Upper lobe of left lung (tissue), 6 donors: ENCODE data around the gene OSTF1. TPM values are rescaled to one million over a fixed set of nuclear protein-coding genes. Genes with fewer than 3 reads are reported as not detected.
A peak's percentile ranks its signal among the peaks of the same experiment; 100 is the strongest.

Experiments used
- ATAC-seq, 2 donors: fragments of 200-7000 bp; cut with Tn5 transposase; one replicate each; pipeline ENCODE4 v1.9.1; 2022; ENCODE audit warnings: mild to moderate bottlenecking in 2 of 2, moderate library complexity in 2 of 2; ENCODE audit not compliant: low FRiP score in 2 of 2
- DNase-seq, 2 donors: peaks; one replicate each; pipeline ENCODE4 v3.0.0-alpha.2; 2019 to 2020
- H3K27ac ChIP-seq, 4 donors: fragments of 200-600 bp; sonication (generic); one replicate each; pipeline ENCODE4 v1.5.1; 2016 to 2019
- H3K27me3 ChIP-seq, 4 donors: fragments of 200-600 bp; sonication (generic); one replicate each; pipeline ENCODE4 v1.5.1; 2017 to 2019
- H3K36me3 ChIP-seq, 4 donors: fragments of 200-600 bp; sonication (generic); one replicate each; pipeline ENCODE4 v1.5.1; 2016 to 2019
- H3K4me1 ChIP-seq, 4 donors: fragments of 200-600 bp; sonication (generic); one replicate each; pipeline ENCODE4 v1.5.1; 2018 to 2019
- H3K4me3 ChIP-seq, 4 donors: fragments of 200-600 bp; sonication (generic); one replicate each; pipeline ENCODE4 v1.5.1; 2017 to 2019; ENCODE audit warnings: mild to moderate bottlenecking in 2 of 4, moderate library complexity in 1 of 4
- H3K9me3 ChIP-seq, 4 donors: fragments of 200-600 bp; sonication (generic); one replicate each; pipeline ENCODE4 v1.5.1; 2018 to 2019
- EP300 ChIP-seq, 4 donors: sonication (generic); formaldehyde crosslinking; IDR thresholded peaks; one replicate each; pipeline ENCODE4 v1.5.1; 2017; ENCODE audit warnings: antibody characterized with exemption in 4 of 4, control low read depth in 2 of 4
- POLR2A ChIP-seq, 4 donors: fragments of 450-650 bp; IDR thresholded peaks; one replicate each; pipeline ENCODE4 v1.5.1; 2016 to 2017; ENCODE audit warnings: antibody characterized with exemption in 4 of 4, mild to moderate bottlenecking in 2 of 4
- POLR2AphosphoS5 ChIP-seq, 2 donors: sonication (generic); formaldehyde crosslinking; IDR thresholded peaks; one replicate each; pipeline ENCODE4 v1.5.1; 2017; ENCODE audit warnings: antibody characterized with exemption in 2 of 2
- WGBS, 2 donors: methylation state at CpG; one replicate each; pipeline ENCODE4 v1.1.5; 2017 to 2018; 5-methylcytosine and 5-hydroxymethylcytosine counted together
- total RNA-seq, 6 donors: library from RNA; depleted of rRNA in 4 of 6; stranded (reverse); fragments of >200 nt in 4 of 6; gene quantifications; one replicate each; pipeline versions ENCODE4 v1.1.0 to v1.2.1, GENCODE V29; 2016 to 2021
- TF ChIP-seq, protein P1 (sequence below), 6 experiments: fragments of 450-650 bp in 4 of 6; fragments of 200-600 bp in 2 of 6; sonication (generic) in 2 of 6; IDR thresholded peaks; one replicate each; pipeline ENCODE4 v1.5.1; 2016 to 2019; ENCODE audit warnings: antibody characterized with exemption in 6 of 6
- donor health status: DM: no; HTN: no; CAD: no; lungs with moderate emphysema.
- donor health status: DM: no; HTN: yes; CAD: no; lungs with severe emphysema.

OSTF1 gene
- total RNA-seq: 10 to 100 TPM; 17.8 to 84.9 (median 48.9) TPM

- no peaks in the 10 kb centered on the region for H3K27me3 ChIP-seq
- H3K9me3 ChIP-seq: no peaks in the 10 kb centered on the region
- TF ChIP-seq EP300 (IDR thresholded peaks at IDR 0.05) (no peak), POLR2AphosphoS5 (IDR thresholded peaks at IDR 0.05) (peak; percentile 94 to 97), POLR2A (IDR thresholded peaks at IDR 0.05) (peak; percentile 49 to 99 (median 80))
- TF ChIP-seq, protein P1, sequence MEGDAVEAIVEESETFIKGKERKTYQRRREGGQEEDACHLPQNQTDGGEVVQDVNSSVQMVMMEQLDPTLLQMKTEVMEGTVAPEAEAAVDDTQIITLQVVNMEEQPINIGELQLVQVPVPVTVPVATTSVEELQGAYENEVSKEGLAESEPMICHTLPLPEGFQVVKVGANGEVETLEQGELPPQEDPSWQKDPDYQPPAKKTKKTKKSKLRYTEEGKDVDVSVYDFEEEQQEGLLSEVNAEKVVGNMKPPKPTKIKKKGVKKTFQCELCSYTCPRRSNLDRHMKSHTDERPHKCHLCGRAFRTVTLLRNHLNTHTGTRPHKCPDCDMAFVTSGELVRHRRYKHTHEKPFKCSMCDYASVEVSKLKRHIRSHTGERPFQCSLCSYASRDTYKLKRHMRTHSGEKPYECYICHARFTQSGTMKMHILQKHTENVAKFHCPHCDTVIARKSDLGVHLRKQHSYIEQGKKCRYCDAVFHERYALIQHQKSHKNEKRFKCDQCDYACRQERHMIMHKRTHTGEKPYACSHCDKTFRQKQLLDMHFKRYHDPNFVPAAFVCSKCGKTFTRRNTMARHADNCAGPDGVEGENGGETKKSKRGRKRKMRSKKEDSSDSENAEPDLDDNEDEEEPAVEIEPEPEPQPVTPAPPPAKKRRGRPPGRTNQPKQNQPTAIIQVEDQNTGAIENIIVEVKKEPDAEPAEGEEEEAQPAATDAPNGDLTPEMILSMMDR (IDR thresholded peaks at IDR 0.05): peak in 4 of 6 experiments; percentile 4 to 22 (median 17)
- peak within 1 kb of the TSS; percentile 93 to 99 (median 98) for H3K27ac ChIP-seq
- ATAC-seq: peak; percentile 96 to 98
- peak within 1 kb of the TSS; percentile 59 to 88 (median 70) for H3K4me3 ChIP-seq
- 0% methylated on average over 12 of the region's 93 CpGs for WGBS, 2 donors
- DNase-seq: peak; percentile 98 to 100
- peaks cover 53 to 72% (median 57%) of the 10 kb centered on the region in 4 donors for H3K4me1 ChIP-seq
- H3K36me3 ChIP-seq: no peaks in the 10 kb centered on the region
These were observed at the start of gene OSTF1, which contains the start of gene NMRK1 for GRCh38 chr9:75087824-75088645. Gene OSTF1, plus strand, starts transcription at chr9:75088514. Its CDS starts 179 bp downstream, at chr9:75088693. Gene NMRK1, minus strand, starts transcription at chr9:75088155. Its CDS starts 5,040 bp downstream, at chr9:75083115.

DNA sequence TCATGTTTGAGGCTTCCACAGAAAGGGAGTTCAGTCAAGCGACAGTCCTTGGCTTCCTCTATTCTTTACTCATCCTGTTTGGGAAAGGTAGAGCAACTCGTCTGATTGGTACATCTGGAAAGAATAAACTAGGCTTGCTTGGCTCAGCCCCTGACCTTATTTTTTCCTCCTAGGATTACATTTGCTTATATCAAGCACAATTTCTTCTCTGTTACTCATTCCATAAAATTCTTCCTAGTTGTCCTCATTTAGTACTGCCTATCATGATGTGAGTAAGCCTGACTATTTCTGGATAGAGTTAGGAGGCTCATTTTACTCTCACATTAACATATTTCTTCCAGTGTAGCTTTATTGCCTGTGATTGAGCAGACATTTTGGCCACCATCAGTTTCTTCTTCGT, 49.3 kb upstream of the OSTF1 start:
- no peaks in the 10 kb centered on the region for H3K9me3 ChIP-seq
- DNase-seq (no peak), ATAC-seq (peak in 1 of 2 donors; percentile 78)
- H3K27me3 ChIP-seq: no peaks in the 10 kb centered on the region
- no peak overlapping the region for H3K4me3 ChIP-seq
- no peaks in the 10 kb centered on the region for H3K4me1 ChIP-seq
- 73 to 79% methylated on average over 3 of the region's 3 CpGs for WGBS, 2 donors
- no peak for TF ChIP-seq POLR2AphosphoS5 (IDR thresholded peaks at IDR 0.05)
- no peak for TF ChIP-seq EP300 (IDR thresholded peaks at IDR 0.05)
- TF ChIP-seq, protein P1 (IDR thresholded peaks at IDR 0.05): no peak
- TF ChIP-seq POLR2A (IDR thresholded peaks at IDR 0.05): no peak
- no peak overlapping the region for H3K27ac ChIP-seq
- no peaks in the 10 kb centered on the region for H3K36me3 ChIP-seq

DNA sequence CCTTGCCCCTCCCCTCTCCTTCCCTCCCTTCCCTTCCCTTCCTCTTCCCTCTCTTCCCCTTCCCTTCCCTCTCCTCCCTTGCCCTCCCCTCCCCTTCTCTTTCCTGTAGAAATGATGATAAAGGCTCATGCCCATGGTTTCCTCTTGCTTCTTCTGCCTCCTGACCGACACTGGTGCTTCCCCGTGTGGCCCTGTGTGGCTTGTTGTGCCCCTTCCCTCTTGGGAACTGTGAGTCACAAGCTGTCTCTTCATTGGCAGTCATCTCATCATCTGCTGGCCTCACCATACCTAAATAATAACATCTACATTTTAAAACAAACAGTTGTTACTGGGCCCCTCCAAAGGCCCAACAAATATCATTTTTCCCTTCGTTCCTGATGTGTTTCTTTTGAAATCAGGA, 48.5 kb upstream of the OSTF1 start:
- no peaks in the 10 kb centered on the region for H3K4me1 ChIP-seq
- 71 to 80% methylated on average over 3 of the region's 3 CpGs for WGBS, 2 donors
- H3K4me3 ChIP-seq: no peak overlapping the region
- no peak overlapping the region for H3K27ac ChIP-seq
- DNase-seq (no peak), ATAC-seq (no peak)
- no peaks in the 10 kb centered on the region for H3K27me3 ChIP-seq
- H3K9me3 ChIP-seq: no peaks in the 10 kb centered on the region
- TF ChIP-seq POLR2A (IDR thresholded peaks at IDR 0.05) (no peak), POLR2AphosphoS5 (IDR thresholded peaks at IDR 0.05) (no peak), EP300 (IDR thresholded peaks at IDR 0.05) (no peak)
- TF ChIP-seq, protein P1 (IDR thresholded peaks at IDR 0.05): no peak
- H3K36me3 ChIP-seq: no peaks in the 10 kb centered on the region

DNA sequence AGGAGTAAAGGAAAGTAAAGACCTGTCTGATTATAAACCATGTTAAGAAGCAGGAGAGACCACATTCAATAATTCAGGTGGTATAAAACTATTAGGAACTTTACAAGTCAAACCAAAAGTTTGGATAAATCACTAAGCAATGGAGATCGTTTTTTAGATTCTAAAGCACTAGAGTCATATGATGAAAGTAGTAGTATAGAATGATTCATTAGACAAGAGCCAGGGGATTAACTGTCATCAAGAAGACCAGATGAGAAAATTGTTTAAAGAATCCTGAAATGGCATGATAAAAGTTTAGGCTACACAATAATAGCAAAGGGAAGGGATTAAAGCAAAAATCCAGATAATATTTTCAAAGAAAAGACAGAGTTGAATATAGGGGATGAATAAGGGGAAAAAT, 47.3 kb upstream of the OSTF1 start:
- TF ChIP-seq EP300 (IDR thresholded peaks at IDR 0.05) (no peak), POLR2A (IDR thresholded peaks at IDR 0.05) (no peak), POLR2AphosphoS5 (IDR thresholded peaks at IDR 0.05) (no peak)
- TF ChIP-seq, protein P1 (IDR thresholded peaks at IDR 0.05): no peak
- WGBS, 2 donors: 81 to 85% methylated on average over 1 of the region's 1 CpG
- ATAC-seq (no peak), DNase-seq (no peak)
- Histone ChIP-seq H3K36me3 (no peaks in the 10 kb centered on the region), H3K27me3 (no peaks in the 10 kb centered on the region), H3K9me3 (no peaks in the 10 kb centered on the region), H3K27ac (no peak overlapping the region), H3K4me3 (no peak overlapping the region), H3K4me1 (no peaks in the 10 kb centered on the region)
